LHCN-M2 (cell line): ENCODE results near the gene KLF2. TPM values are rescaled to one million over a fixed set of nuclear protein-coding genes. Genes with fewer than 3 reads are reported as not detected.

Source experiments
- DNase-seq: peaks from one replicate; pipeline ENCODE4 v3.0.0-alpha.2; 2012; ENCODE audit warnings: low read depth
- total RNA-seq: library from RNA; depleted of rRNA; stranded (reverse); fragments of >200 nt; gene quantifications from 2 replicates; pipeline ENCODE4 v1.2.3, GENCODE V29; 2014

The KLF2 gene
- total RNA-seq, 1 experiment from 2014 or later, result 2.8 TPM

DNA sequence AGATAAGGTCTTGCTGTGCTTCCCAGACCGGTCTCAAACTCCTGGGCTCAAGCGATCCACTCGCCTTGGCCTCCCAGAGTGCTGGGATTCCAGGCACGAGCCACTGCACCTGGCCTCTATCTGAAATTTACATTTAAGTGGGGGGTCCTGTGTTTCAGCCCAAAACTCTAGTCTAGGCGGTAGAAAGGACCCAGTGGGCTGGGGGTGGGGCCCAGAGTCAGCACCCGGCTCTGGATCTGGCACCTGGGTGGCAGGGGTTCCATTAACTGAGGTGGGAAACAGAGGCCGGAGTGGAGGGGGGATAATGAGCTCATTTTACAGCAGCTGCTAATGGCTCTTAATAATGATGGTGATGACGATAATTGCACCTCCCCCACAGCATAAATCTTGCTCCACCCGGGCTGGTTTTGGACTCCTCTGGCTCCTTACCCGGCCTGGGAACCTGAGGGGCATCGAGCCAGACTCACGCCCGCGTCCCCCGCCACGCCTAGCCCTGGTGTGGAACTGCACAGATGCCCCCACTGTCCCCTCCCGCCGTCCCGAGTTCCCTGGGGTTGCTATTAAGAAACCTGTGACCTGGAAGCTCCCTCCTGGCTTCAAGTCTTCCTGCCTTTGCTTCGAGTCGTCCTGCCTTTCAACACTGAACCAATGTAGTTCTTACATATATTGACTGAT is 17.8 kb upstream of the KLF2 start:
- DNase-seq, result no peak

DNA sequence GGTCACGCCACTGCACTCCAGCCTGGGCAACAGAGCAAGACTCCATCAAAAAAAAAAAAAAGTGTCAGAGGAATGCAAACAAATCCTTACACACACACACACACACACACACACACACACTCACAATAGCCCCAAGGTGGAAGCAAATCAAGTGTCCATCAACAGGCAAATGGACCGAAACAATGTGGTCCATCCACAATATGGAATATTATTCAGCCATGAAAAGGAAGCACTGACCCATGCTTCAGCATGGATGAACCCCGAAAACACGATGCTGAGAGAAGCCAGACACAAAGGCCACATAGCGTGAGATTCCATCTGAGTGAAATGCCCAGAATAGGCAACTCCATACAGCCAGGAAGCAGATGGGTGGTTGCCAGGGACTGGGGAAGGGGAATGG is 16.5 kb upstream of the KLF2 start:
- DNase-seq, result no peak

DNA sequence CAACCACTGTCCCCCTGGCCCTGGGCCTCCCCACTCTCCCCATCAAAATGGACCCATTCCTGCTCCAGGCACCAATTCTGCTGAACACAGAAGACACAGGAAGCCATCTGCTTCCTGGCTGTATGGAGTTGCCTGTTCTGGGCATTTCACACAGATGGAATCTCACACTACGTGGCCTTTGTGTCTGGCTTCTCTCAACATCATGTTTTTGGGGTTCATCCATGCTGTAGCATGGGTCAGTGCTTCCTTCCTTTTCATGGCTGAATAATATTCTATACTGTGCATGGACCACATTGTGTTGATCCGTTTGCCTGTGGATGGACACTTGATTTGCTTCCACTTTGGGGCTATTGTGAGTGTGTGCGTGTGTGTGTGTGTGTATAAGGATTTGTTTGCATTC is 15.0 kb upstream of the KLF2 start:
- DNase-seq, result no peak

DNA sequence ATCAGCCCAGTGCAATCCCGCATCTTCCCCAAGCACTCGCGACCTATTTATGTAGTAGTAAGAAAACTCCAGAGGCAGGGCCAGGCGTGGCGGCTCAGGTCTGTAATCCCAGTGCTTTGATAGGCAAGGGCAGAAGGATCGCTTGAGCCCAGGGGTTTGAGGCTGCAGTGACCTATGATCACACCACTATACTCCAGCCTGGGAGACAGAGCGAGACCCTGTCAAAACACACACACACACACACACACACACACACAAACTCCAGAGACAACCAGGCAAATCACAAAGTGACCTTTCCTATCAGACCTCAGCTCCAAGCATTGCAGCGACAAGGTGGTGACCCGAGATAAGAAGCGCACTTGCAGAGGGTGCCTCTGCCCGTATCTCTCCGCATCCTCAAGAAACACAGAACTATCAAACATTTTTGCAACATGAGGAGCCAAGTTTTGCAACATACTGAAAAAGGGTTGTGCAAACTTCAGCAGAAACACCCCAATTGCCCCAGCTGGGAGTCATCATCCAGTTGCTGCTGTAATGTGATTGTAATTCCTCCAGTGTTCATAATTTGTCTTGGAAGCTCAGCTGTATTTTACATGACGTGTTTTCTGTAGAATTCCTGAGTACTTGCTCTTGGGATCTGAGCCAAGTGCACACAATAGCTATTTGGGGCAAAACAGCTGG is 8.7 kb upstream of the KLF2 start:
- DNase-seq, result peak; percentile 96

DNA sequence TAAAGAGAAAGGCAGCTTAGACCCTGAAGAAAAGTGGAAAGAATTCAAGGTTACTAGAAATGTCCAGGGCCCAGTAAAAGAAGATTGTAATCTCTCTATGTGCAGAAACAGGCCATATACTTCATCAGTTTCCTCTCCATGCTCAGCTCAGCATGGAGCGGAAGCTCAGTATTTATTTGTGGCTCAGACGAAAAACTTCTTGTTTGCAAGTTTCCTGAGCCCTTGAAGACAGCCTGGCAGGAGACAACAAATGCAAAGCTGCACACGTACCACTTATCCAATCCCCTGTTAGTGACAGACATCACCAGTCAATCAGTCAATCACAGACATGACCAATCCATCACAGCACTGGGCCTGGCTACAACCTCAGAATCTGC is 8.1 kb upstream of the KLF2 start:
- peak; percentile 58 for DNase-seq

DNA sequence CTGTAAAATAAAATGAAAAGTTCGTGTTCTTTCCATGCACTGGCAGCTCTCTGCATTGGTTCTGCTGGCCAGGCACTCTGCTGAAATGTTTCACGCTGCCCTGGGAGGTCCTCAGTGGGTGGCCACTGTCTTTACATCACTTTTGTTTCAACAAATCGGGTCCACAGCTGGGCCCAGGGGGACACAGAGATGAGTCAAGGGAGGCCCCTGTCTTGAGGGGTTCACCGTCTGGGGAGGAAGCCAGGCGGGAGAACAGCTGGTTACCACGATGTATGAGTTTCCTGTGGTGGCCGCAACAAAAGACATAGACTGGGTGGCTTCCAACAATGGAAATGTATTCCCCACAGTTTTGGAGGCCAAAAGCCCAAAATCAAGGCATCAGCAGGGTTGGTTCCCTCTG is 5.1 kb upstream of the KLF2 start:
- peak; percentile 60 for DNase-seq

DNA sequence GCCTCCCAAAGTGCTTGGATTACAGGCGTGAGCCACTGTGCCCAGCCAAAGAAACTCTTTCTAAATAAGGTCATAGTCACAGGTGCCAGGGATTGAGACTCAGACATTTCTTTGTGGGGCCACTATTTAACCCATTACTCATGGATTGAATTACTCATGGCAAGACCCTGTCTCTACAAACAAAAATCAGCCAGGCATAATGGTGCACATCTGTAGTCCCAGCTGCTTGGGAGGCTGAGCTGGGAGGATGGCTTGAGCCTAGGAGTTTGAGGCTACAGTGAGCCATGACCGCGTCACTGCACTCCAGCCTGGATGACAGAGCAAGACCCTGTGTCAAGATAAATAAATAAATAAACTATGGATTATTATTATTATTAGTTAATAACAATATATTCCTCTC is 3.6 kb upstream of the KLF2 start:
- no peak for DNase-seq

DNA sequence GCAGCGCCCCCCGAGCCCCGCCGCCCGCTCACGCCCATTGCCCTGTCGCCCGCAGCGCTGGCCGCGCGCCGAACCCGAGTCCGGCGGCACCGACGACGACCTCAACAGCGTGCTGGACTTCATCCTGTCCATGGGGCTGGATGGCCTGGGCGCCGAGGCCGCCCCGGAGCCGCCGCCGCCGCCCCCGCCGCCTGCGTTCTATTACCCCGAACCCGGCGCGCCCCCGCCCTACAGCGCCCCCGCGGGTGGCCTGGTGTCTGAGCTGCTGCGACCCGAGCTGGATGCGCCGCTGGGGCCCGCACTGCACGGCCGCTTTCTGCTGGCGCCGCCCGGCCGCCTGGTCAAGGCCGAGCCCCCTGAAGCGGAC is 518 bp downstream of the KLF2 start:
- DNase-seq, result peak; percentile 35

DNA sequence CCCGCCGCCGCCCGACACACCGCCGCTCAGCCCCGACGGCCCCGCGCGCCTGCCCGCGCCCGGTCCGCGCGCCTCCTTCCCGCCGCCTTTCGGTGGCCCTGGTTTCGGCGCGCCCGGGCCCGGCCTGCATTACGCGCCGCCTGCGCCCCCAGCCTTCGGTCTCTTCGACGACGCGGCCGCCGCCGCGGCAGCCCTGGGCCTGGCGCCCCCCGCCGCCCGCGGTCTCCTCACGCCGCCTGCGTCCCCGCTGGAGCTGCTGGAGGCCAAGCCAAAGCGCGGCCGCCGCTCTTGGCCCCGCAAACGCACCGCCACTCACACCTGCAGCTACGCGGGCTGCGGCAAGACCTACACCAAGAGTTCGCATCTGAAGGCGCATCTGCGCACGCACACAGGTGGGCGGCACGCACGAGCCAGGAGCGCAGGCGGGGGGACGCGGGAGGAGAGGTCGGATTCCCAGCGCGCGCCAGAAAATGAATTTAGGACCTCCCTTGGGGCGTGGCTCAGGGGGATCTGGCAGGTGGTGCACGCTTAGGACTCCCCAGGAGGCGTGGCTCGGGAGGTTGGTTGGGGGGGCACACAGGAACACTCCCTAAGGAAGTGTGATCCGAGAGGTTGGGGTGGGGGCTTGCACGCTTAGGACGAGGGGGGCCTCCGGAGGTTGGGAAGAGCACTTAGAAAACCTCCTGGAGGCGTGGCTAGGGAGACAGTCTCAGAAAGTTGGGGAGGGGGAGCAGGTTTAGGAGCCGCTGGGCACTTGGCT is 1.2 kb downstream of the KLF2 start:
- DNase-seq, result no peak

DNA sequence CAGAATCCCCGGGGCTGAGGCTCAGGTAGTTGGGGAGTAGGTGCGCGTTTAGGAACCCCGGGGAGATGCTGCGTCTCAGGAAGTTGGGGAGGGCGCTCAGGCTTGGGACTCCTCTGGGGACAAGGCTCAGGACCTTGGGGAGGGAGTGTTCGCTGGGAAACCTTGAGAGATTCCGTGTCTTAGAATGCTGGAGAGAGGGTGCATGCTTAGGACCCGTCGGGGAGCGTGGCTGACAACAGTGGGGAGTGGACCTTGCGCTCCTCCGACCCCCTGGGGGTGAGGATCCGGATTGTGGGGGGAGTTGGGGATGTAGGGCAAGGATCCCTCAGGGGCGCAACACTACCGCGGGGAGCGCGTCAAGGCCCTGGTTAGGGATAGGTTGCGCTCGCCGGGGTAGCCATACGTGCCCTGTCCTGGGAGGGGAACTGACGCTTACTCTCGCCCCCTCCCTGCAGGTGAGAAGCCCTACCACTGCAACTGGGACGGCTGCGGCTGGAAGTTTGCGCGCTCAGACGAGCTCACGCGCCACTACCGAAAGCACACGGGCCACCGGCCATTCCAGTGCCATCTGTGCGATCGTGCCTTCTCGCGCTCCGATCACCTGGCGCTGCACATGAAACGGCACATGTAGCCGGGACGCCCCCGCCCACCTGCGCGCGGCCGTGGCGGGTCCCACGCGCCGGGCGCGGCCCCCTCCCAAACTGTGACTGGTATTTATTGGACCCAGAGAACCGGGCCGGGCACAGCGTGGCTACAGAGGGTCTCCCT is 2.0 kb downstream of the KLF2 start:
- DNase-seq, result no peak

DNA sequence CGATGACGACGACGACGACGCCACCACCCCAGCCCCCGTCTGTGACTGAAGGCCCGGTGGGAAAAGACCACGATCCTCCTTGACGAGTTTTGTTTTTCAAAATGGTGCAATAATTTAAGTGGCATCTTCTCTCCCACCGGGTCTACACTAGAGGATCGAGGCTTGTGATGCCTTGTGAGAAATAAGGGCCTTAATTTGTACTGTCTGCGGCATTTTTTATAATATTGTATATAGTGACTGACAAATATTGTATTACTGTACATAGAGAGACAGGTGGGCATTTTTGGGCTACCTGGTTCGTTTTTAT is 2.5 kb downstream of the KLF2 start:
- DNase-seq, result no peak

DNA sequence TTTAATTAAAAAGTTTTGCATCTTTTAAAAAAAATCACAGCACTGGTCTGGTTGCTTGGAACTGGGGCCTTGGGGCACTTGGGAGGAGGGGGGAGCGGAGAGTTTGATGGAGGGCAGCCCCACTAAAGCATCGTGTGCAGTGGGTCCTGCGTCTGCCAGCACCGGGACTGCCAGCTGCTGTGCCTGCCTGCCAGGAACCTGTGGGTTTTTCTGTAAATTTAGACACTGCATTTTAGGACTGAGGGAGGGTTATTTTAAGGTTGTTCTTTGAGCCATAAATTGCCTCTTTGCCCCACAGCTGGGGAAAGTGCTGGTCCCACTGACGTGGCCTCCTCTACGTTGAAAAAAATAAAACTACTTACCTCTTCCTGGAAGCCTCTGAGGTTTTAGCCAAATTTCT is 2.9 kb downstream of the KLF2 start:
- DNase-seq, result peak; percentile 53

DNA sequence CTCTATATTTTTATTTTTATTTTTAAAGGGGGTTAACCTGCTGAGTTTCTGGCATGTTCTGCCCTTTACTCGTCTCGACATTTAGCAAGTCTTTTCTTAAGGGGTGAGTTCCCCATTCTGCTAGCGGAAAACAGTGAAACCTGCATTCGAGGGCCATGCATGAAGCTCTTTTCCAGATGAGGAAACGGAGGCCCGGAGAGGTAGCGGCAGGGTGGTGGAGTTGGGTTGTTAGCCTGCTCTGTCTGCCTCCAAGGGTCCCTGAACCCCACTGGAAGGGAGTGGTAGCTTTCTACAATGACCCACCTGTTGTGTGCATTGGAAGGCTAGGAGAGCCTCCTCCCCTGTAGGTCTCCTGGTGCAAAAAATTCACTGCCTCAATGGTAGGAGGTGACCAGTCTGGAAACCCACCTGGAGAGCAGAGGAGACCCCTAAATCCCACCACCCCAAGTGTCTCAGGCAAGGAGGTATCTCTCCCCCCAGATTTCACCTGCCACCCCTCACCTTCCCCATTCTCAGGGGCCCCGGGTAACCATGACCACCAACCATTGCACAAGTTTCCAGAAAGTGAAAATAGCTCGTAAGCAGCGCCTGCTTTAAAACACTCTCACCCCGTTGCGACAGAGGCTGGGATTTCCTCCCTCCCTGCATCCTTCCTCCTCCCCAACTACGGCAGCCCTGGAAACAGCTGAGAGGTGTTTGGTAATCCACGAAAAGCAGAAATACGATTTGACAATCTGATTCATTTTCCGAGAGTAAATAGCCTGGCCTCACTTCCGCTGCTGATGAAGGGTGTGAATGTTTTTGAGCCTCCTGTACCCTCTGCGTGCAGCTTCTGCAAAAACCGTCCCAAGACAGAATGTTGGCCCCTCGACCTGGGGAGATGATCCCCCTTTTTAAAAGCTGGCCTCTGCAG is 3.5 kb downstream of the KLF2 start:
- DNase-seq, result peak; percentile 71

DNA sequence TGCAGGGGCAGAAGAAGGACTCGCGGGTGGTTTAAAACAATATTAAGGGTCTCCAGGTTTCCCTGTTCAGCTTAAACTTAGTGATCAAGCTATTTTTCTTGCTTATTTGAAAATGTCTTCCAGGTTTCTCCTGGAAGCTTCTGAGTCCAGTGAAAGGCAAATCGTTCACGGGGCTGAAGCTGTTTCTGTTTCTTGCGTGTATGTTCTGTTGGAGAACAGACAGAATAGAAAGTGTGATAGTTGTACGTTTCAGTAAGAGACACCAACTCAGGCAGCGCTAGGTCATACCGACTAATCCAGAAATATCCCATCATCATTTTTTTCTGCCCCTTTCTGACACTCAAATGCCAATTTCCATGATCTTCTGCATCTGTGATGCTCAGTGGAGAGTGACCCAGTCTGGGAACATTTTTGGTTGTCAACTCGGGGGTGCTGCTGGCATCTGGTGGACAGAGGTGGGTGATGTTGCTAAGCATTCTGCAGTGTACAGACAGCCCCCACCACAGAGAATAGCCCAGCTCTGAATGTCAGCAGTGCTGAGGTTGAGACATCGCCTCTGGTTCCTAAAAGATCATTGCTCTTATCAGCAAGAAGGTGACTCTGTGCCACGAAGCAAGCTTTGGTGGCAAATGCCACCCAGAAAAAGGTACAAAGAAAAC is 4.3 kb downstream of the KLF2 start:
- no peak for DNase-seq

DNA sequence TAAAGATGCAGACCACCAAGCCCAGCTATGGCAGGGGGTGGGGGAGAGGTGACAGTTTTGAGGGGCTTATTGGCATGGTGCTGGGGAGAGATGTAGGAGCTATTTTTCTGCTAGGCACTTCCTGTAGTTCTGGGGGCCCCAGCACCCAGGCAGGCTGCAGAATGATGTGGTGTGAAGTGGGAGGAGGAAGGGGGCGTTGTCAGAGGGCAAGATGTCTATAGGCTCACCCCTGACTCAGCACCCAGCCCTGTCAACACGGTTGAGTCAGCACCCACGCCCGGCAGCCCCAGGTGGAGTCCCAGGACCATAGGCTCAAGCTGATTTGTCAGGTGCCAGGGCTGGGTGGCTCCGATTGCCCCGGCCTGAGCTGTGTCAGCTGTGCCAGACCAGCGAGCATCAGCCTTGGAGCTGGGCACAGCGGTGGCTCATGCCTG is 5.8 kb downstream of the KLF2 start:
- peak; percentile 86 for DNase-seq

DNA sequence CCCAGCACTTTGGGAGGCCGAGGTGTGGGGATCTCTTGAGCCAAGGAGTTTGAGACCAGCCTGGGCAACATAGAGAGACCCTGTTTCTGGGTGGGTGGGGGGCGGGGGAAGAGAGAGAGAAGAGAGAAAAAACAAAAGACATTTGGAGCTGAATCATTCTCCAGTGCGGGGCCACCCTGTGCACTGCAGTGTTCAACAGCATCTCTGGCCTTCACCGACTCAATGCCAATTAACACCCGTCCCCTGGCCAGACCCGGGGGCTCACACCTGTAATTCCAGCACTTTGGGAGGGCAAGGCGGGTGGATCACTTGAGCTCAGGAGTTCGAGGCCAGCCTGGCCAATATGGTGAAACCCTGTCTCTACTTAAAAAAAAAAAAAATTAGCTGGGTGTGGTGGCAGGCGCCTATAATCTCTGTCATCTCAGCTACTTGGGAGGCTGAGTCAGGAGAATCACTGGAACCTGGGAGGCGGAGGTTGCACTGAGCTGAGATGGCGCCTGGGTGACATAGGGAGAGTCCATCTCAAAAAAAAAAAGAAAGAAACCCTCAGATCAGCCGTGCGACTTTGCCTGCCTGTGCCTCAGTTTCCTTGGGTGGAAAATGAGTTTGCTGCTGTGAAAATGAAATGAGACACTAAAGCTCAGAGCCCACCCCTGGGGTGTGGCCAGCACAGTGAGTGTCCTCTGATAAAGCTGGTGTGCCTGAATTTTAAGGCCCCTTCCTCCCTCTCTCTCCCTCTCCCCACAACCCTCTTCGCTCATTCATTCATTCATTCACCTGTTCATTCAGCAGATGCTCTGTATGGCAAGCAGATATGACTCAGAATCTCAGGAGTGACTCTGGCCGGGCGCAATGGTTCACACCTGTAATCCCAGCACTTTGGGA is 6.4 kb downstream of the KLF2 start:
- no peak for DNase-seq

DNA sequence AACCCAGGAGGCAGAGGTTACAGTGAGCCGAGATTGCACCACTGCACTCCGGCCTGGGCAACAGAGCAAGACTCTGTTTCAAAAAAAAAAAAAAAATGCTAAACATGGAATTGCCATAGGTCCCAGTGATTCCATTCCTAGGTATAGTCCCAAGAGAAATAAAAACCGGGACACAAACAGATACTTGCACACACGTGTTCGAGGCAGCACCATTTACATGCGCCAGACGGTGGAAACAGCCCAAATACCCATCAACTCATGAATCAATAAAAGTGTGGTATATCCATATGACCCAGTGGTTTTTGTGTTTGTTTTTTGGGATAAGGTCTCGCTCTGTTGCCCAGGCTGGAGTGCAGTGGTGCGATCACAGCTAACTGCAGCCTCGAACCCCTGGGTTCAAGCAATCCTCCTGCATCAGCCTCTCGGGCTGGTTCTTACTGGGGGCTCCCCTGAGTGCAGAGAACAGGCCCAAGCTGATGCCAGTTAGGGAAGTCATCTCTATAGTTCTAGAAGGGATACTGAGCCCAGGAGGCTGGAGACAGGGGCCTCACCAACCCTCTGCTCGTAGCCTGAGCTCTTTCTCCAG is 8.5 kb downstream of the KLF2 start:
- no peak for DNase-seq

DNA sequence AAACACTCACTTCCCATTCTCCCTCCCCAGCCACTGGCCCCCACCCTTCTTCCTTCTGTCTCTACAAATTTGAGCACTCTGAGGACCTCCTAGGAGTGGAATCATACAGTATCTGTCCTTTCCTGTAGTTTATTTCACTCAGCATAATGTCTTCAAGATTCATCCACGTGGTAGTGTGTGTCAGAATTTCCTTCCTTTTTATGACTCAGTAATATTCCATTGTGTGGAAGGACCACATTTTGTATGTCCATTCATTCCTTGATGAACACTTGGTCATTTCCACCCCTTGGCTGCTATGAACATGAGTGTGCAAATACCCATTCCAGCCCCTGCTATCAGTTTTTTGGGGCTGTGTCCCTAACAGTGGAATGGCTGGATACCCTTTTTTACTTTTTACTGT is 9.8 kb downstream of the KLF2 start:
- DNase-seq, result no peak

DNA sequence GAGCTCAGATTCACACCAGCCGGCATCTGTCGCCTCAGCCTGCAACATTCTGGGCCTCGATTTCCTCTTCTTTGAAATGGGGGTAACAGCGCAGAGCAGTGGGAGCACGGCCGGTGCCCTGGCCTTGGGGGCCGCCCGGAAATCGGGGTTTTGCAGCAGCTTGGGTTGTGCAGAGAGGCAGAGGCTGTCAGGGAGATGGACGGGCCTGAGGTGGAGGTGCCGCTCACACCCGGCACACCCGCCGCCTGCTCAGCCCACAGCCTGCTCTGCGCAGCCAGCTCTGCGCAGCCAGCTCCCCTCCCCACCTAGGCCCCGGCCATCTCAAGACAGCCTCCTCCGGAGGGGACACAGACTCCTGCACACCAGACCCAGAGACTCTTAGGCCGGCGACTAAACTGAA is 10.6 kb downstream of the KLF2 start:
- DNase-seq, result no peak
